ENCODE data around the gene LYPD6B. TPM values are rescaled to one million over a fixed set of nuclear protein-coding genes. Genes with fewer than 3 reads are reported as not detected.

Gene LYPD6B
- total RNA-seq, 1 experiment from 2014 or later: 1.9 TPM

GRCh38 chr2:149064856-149065630 lies 26.5 kb downstream of the LYPD6B start:
- H3K36me3 ChIP-seq (replicated peaks; ENCODE audit: control insufficient read depth, insufficient read depth, low read length): no peaks in the 10 kb centered on the region
- no peak overlapping the region for H3K4me3 ChIP-seq (ENCODE audit: insufficient read depth, low read depth, low read length)
- H3K27me3 ChIP-seq (ENCODE audit: control insufficient read depth, insufficient read depth, low read length): no peaks in the 10 kb centered on the region
- DNase-seq: no peak

GRCh38 chr2:149068225-149068995 lies 29.9 kb downstream of the LYPD6B start:
- H3K36me3 ChIP-seq (replicated peaks; ENCODE audit: control insufficient read depth, insufficient read depth, low read length): no peaks in the 10 kb centered on the region
- no peak for DNase-seq

GRCh38 chr2:149068996-149069888 lies 30.7 kb downstream of the LYPD6B start:
- Histone ChIP-seq H3K36me3 (replicated peaks; ENCODE audit: control insufficient read depth, insufficient read depth, low read length) (no peaks in the 10 kb centered on the region), H3K27me3 (ENCODE audit: control insufficient read depth, insufficient read depth, low read length) (no peaks in the 10 kb centered on the region), H3K4me3 (ENCODE audit: insufficient read depth, low read depth, low read length) (no peak overlapping the region)
- no peak for DNase-seq

More at GRCh38 chr2:149068225-149068995, 29.9 kb downstream of the LYPD6B start:
- H3K27me3 ChIP-seq (ENCODE audit: control insufficient read depth, insufficient read depth, low read length): no peaks in the 10 kb centered on the region
- no peak overlapping the region for H3K4me3 ChIP-seq (ENCODE audit: insufficient read depth, low read depth, low read length)

GRCh38 chr2:149070681-149071320 lies 32.3 kb downstream of the LYPD6B start:
- H3K27me3 ChIP-seq (ENCODE audit: control insufficient read depth, insufficient read depth, low read length): no peaks in the 10 kb centered on the region
- no peaks in the 10 kb centered on the region for H3K36me3 ChIP-seq (replicated peaks; ENCODE audit: control insufficient read depth, insufficient read depth, low read length)
- no peak overlapping the region for H3K4me3 ChIP-seq (ENCODE audit: insufficient read depth, low read depth, low read length)
- no peak for DNase-seq

- DNase-seq: no peak
- no peaks in the 10 kb centered on the region for H3K36me3 ChIP-seq (replicated peaks; ENCODE audit: control insufficient read depth, insufficient read depth, low read length)
- H3K27me3 ChIP-seq (ENCODE audit: control insufficient read depth, insufficient read depth, low read length): no peaks in the 10 kb centered on the region
- no peak overlapping the region for H3K4me3 ChIP-seq (ENCODE audit: insufficient read depth, low read depth, low read length)
Observed at GRCh38 chr2:149075105-149075504, 36.6 kb downstream of the LYPD6B start.

- DNase-seq: no peak
- Histone ChIP-seq H3K27me3 (ENCODE audit: control insufficient read depth, insufficient read depth, low read length) (no peaks in the 10 kb centered on the region), H3K4me3 (ENCODE audit: insufficient read depth, low read depth, low read length) (no peak overlapping the region), H3K36me3 (replicated peaks; ENCODE audit: control insufficient read depth, insufficient read depth, low read length) (no peaks in the 10 kb centered on the region)
Observed at GRCh38 chr2:149075853-149076252, 37.4 kb downstream of the LYPD6B start.

- no peak for DNase-seq
- H3K36me3 ChIP-seq (replicated peaks; ENCODE audit: control insufficient read depth, insufficient read depth, low read length): no peaks in the 10 kb centered on the region
- no peaks in the 10 kb centered on the region for H3K27me3 ChIP-seq (ENCODE audit: control insufficient read depth, insufficient read depth, low read length)
- H3K4me3 ChIP-seq (ENCODE audit: insufficient read depth, low read depth, low read length): no peak overlapping the region
Observed at GRCh38 chr2:149076863-149077412, 38.4 kb downstream of the LYPD6B start.

GRCh38 chr2:149077861-149078260 lies 39.4 kb downstream of the LYPD6B start:
- H3K4me3 ChIP-seq (ENCODE audit: insufficient read depth, low read depth, low read length): no peak overlapping the region
- no peak for DNase-seq
- H3K36me3 ChIP-seq (replicated peaks; ENCODE audit: control insufficient read depth, insufficient read depth, low read length): no peaks in the 10 kb centered on the region
- H3K27me3 ChIP-seq (ENCODE audit: control insufficient read depth, insufficient read depth, low read length): no peaks in the 10 kb centered on the region

GRCh38 chr2:149080099-149080498 lies 41.6 kb downstream of the LYPD6B start:
- DNase-seq: no peak
- no peaks in the 10 kb centered on the region for H3K36me3 ChIP-seq (replicated peaks; ENCODE audit: control insufficient read depth, insufficient read depth, low read length)
- H3K27me3 ChIP-seq (ENCODE audit: control insufficient read depth, insufficient read depth, low read length): no peaks in the 10 kb centered on the region
- no peak overlapping the region for H3K4me3 ChIP-seq (ENCODE audit: insufficient read depth, low read depth, low read length)

GRCh38 chr2:149080971-149081370 lies 42.5 kb downstream of the LYPD6B start:
- H3K36me3 ChIP-seq (replicated peaks; ENCODE audit: control insufficient read depth, insufficient read depth, low read length): no peaks in the 10 kb centered on the region
- H3K27me3 ChIP-seq (ENCODE audit: control insufficient read depth, insufficient read depth, low read length): no peaks in the 10 kb centered on the region
- no peak overlapping the region for H3K4me3 ChIP-seq (ENCODE audit: insufficient read depth, low read depth, low read length)
- no peak for DNase-seq

- H3K36me3 ChIP-seq (replicated peaks; ENCODE audit: control insufficient read depth, insufficient read depth, low read length): no peaks in the 10 kb centered on the region
- no peak for DNase-seq
- H3K4me3 ChIP-seq (ENCODE audit: insufficient read depth, low read depth, low read length): no peak overlapping the region
- H3K27me3 ChIP-seq (ENCODE audit: control insufficient read depth, insufficient read depth, low read length): no peaks in the 10 kb centered on the region
Observed at GRCh38 chr2:149082079-149082478, 43.6 kb downstream of the LYPD6B start.

- DNase-seq: no peak
- Histone ChIP-seq H3K36me3 (replicated peaks; ENCODE audit: control insufficient read depth, insufficient read depth, low read length) (no peaks in the 10 kb centered on the region), H3K4me3 (ENCODE audit: insufficient read depth, low read depth, low read length) (no peak overlapping the region), H3K27me3 (ENCODE audit: control insufficient read depth, insufficient read depth, low read length) (no peaks in the 10 kb centered on the region)
Observed at GRCh38 chr2:149082735-149083134, 44.2 kb downstream of the LYPD6B start.

- no peaks in the 10 kb centered on the region for H3K27me3 ChIP-seq (ENCODE audit: control insufficient read depth, insufficient read depth, low read length)
- H3K36me3 ChIP-seq (replicated peaks; ENCODE audit: control insufficient read depth, insufficient read depth, low read length): no peaks in the 10 kb centered on the region
- H3K4me3 ChIP-seq (ENCODE audit: insufficient read depth, low read depth, low read length): no peak overlapping the region
- DNase-seq: no peak
Observed at GRCh38 chr2:149084924-149085795, 46.7 kb downstream of the LYPD6B start.
